GM19238 (cell line): ENCODE data around the gene LITAF.

Source experiments
- DNase-seq: peaks from one replicate; pipeline ENCODE4 v3.0.0; 2011; ENCODE audit warnings: low spot score; ENCODE audit not compliant: insufficient read length

The LITAF gene

DNA sequence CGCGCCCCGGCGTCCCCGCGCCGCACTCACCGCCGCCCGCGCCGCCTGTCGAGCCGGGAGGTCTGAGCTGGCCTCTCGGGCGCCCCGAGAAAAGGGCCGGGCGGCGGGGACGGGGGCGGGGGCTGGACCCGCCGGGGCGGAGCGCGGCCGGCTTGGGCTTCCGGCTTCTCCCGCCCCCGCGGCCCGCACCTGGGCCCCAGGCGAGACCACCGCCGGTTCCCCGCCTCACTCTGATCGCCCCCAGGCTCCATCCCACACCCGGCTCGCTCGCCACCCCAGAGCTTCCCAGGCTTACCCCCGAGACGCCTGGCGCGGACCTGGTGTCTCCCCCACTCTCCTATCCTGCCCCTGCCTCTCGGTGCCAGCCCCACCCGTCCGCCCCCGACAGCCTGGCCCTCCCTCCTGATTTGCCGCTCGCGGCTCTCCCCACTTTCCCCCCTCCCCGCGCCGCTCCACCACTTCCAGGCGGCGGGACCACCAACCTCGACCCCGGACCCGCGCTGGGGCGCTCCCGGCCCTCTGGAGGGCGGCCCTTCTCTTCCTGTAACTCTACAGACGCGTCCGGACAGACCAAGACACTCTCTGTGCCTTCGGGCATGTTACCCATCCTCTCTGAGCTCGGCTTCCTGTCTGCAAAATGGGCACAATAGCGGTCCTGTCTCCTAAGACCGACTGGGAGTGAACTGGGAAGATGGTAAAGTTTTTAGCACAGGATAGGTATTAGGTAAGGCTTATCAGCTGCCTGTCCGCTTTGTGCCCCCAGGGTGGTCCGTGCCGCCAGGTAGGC lies at the start of gene LITAF:
Gene LITAF (minus strand): TSS at position 64 of the 787 bp plus-strand sequence. CDS start 30,189 bp downstream, outside the sequence.
- peak; percentile 83 for DNase-seq

GRCh38 chr16:11636172-11636721 lies 49.5 kb upstream of the LITAF start:
- no peak for DNase-seq

GRCh38 chr16:11635679-11636171 lies 49.0 kb upstream of the LITAF start:
- DNase-seq, result no peak

- no peak for DNase-seq
Observed at GRCh38 chr16:11635113-11635652, 48.5 kb upstream of the LITAF start.

- DNase-seq, result no peak
Observed at GRCh38 chr16:11634312-11634711, 47.6 kb upstream of the LITAF start.

DNA sequence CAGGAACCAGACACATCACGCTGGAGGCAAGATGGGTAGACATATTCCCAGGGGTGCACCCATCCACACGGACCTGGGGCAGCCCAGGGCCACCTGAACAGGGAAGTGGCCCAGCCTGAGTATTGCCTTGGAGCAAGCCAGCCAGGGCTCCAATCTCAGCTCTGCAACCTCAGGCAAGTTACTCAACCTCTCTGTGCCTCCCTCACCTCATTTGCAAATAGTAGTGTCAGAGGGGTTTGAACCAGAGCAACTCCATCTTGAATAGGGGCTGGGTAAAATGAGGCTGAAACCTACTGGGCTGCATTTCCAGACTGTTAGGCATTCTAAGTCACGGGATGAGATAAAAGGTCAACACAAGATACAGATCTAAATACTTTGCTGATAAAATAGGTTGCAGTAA lies 46.4 kb upstream of the LITAF start:
- DNase-seq, result no peak

DNA sequence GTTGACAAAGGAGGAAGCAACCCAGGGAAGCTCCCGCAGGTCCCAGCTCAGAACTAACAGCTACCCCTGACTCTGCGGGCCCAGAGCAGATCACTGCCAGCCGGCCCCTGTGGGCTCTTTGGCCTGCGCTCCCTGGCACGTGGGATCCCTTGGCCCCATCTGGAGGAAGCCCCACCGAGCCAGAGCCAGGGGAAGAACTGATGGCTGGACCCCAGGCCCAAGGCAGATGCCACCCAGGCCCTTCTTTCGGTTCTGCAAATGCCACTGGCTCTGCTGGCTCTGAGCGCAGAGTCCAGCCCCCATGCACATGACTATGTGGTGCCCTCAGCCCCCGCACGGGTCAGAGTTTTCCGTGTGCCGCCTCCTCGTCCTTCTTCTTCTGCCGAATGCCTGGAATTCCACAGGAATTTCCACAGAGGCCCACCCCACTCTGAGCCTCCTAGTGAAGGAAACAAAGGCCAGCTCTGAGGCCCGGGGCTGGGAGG lies 45.8 kb upstream of the LITAF start:
- no peak for DNase-seq

DNA sequence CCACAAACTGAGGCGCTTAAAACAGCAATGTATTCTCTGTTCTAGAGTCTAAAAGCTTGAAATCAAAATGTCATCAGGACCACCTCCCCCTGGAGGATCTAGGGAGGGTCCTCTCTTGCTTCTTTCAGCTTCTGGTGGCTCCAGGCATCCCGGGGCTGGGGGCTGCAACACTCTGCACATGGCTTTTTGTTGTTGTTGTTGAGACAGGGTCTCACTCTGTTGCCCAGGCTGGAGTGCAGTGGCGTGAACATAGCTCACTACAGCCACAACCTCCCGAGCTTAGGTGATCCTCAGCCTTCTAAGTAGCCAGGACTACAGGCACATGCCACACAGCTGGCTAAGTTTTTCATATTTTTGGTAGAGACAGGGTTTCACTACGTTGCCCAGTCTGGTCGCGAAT lies 44.5 kb upstream of the LITAF start:
- DNase-seq, result no peak

GRCh38 chr16:11630768-11631056 lies 44.0 kb upstream of the LITAF start:
- DNase-seq, result no peak

DNA sequence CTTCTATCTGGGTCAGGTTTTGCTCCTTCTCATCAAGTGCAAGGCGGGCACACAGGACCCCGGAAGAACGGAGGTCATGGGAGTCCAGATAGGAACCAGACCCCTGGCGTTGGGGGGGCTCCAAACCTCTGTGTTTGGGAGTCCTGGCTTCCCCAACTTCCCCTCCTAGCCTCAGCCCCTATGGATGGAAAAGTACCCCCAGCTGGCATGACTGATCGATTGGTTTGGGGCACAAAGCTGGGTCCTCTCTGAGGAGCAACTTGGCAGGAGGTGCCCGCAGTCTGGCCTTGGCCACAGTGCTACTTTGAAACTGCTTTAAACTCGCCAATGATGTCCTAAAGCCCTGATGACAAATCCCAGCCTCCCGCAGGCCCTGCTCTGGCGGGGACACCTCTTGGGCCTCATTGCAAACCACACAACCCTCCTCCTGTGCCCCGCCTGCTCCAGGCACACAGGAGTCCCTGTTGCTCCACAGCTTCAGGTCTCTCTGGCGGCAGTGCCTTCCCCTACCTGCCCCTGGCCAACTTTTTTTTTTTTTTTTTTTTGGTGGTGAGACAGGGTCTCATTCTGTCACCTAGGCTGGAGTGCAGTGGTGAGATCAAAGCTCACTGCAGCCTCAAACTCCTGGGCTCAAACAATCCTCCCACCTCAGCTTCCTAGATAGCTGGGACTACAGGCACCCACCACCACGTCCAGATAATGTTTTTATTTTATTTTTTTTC lies 43.5 kb upstream of the LITAF start:
- DNase-seq, result no peak

GRCh38 chr16:11629071-11630030 lies 42.6 kb upstream of the LITAF start:
- DNase-seq, result no peak

- no peak for DNase-seq
Observed at GRCh38 chr16:11627822-11628457, 41.2 kb upstream of the LITAF start.

- no peak for DNase-seq
Observed at GRCh38 chr16:11627292-11627663, 40.6 kb upstream of the LITAF start.

DNA sequence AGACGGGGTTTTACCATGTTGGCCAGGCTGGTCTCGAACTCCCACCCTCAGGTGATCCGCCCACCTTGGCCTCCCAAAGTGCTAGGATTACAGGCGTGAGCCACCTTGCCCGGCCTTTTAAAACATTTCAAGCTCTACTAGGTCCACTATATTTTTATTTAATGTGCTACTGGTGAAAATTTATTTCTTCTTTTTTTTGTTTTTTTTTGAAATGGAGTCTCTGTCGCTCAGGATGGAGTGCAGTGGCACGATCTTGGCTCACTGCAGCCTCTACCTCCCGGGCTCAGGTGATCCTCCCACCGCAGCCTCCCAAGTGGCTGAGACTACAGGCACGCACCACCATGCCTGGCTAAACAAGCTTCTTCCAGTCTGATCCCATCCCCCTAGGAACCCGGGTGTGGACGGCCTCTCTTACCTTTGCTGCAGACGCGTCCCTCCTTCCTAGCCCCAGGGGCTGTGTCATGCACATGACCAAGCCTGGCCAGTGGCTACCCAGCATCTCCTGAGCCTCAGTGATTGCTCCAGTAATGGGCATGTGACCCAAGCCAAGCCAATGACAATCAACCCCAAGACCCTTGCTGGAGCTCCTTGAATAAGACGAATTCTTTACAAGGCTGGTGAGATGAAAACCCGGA lies 40.1 kb upstream of the LITAF start:
- no peak for DNase-seq

- no peak for DNase-seq
Observed at GRCh38 chr16:11625769-11626168, 39.0 kb upstream of the LITAF start.

- DNase-seq, result no peak
Observed at GRCh38 chr16:11624636-11625607, 38.2 kb upstream of the LITAF start.

DNA sequence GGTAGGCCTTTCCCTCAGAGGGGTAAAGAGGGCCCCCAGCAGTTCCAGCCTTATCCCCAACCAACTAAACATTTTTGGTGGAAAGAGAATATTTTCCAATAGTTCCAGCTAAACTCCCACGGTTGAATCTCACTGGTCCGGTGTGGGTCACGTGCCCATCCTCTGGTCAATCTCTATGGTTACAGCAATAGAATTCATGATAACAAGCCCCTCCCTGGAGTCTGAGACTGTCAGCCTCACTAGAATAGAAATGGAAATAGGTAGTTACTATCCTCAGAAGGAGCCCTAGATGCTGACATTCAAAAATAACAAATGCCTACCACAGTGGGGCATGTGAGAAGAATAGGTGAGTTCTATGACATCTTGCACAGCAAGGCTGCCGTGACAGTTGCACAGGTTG lies 37.5 kb upstream of the LITAF start:
- no peak for DNase-seq

DNA sequence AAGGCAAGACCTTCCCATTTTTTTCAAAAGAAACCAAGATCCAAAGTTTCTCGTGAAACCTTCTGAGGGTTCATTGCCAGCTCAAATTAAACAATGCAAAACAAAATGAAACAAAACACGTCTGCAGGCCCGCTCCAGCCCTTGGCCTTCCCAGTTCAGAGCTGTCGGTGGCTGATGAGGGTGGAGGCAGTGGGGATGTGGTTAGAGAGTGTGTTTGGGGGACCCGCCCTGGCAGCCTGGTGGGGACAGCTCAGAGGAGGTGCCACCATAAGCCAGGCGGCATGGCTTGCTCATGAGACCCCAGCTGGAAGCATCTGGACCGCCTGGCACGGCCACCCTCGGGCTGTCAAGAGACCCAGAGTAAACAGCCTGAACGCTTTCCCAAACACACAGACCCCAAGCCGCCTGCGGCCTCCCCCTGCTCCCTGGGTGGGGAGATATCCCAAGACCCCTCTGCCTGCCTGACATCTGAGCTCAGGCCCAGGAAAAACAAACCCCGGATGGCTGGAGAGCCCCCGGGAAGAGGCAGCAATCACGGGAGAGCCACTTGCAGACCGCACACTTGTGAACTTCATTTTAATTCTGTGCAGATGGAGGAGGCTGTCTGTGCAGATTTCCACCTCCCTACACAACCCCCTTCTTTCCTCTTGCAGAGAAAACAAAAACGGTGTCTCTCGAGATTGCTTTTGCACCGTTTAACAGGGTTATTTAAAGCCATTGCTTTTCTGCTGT lies 35.4 kb upstream of the LITAF start:
- DNase-seq, result no peak
